ENCODE data around the gene CXXC4. TPM values are rescaled to one million over a fixed set of nuclear protein-coding genes. Genes with fewer than 3 reads are reported as not detected.

Gene CXXC4
- total RNA-seq, 3 donors from 2014 or later, result 0.03 to 0.05 TPM; not detected in 1

- peaks cover 58% of the 10 kb centered on the region for H3K27me3 Mint-ChIP-seq (ENCODE audit: low read depth)
- no peaks in the 10 kb centered on the region for H3K36me3 Mint-ChIP-seq (ENCODE audit: insufficient read depth)
- peaks cover 32% of the 10 kb centered on the region for H3K4me1 Mint-ChIP-seq (ENCODE audit: low read depth)
- ATAC-seq, result no peak
- H3K9me3 Mint-ChIP-seq, result no peaks in the 10 kb centered on the region
- no peak overlapping the region for H3K4me3 Mint-ChIP-seq
- no peak for DNase-seq
Observed at GRCh38 chr4:104494185-104494584, 509 bp downstream of the CXXC4 start.

- no peaks in the 10 kb centered on the region for H3K9me3 Mint-ChIP-seq
- no peak for ATAC-seq
- H3K36me3 Mint-ChIP-seq (ENCODE audit: insufficient read depth), result no peaks in the 10 kb centered on the region
- no peak overlapping the region for H3K4me3 Mint-ChIP-seq
- DNase-seq, result no peak
- peaks cover 61% of the 10 kb centered on the region for H3K27me3 Mint-ChIP-seq (ENCODE audit: low read depth)
- H3K4me1 Mint-ChIP-seq (ENCODE audit: low read depth), result peaks cover 32% of the 10 kb centered on the region
Observed at GRCh38 chr4:104493081-104493831, 1.4 kb downstream of the CXXC4 start.

GRCh38 chr4:104492183-104492771 is 2.4 kb downstream of the CXXC4 start:
- no peaks in the 10 kb centered on the region for H3K9me3 Mint-ChIP-seq
- DNase-seq (no peak), ATAC-seq (no peak)
- peaks cover 32% of the 10 kb centered on the region for H3K4me1 Mint-ChIP-seq (ENCODE audit: low read depth)
- no peaks in the 10 kb centered on the region for H3K36me3 Mint-ChIP-seq (ENCODE audit: insufficient read depth)
- peaks cover 66% of the 10 kb centered on the region for H3K27me3 Mint-ChIP-seq (ENCODE audit: low read depth)
- H3K4me3 Mint-ChIP-seq, result peak overlapping the region; percentile 65

GRCh38 chr4:104491481-104492182 is 3.1 kb downstream of the CXXC4 start:
- H3K36me3 Mint-ChIP-seq (ENCODE audit: insufficient read depth), result no peaks in the 10 kb centered on the region
- peaks cover 32% of the 10 kb centered on the region for H3K4me1 Mint-ChIP-seq (ENCODE audit: low read depth)
- no peaks in the 10 kb centered on the region for H3K9me3 Mint-ChIP-seq
- H3K4me3 Mint-ChIP-seq, result peak overlapping the region; percentile 65
- H3K27me3 Mint-ChIP-seq (ENCODE audit: low read depth), result peaks cover 70% of the 10 kb centered on the region
- ATAC-seq, result peak; percentile 39 to 52
- DNase-seq, result peak; percentile 20

- ATAC-seq, result peak; percentile 26 to 45
- peaks cover 32% of the 10 kb centered on the region for H3K4me1 Mint-ChIP-seq (ENCODE audit: low read depth)
- peak; percentile 41 for DNase-seq
- peak overlapping the region; percentile 74 for H3K4me3 Mint-ChIP-seq
- no peaks in the 10 kb centered on the region for H3K9me3 Mint-ChIP-seq
- peaks cover 70% of the 10 kb centered on the region for H3K27me3 Mint-ChIP-seq (ENCODE audit: low read depth)
- H3K36me3 Mint-ChIP-seq (ENCODE audit: insufficient read depth), result no peaks in the 10 kb centered on the region
Observed at GRCh38 chr4:104490770-104491480, 3.8 kb downstream of the CXXC4 start.

GRCh38 chr4:104490096-104490769 is 4.5 kb downstream of the CXXC4 start:
- DNase-seq (no peak), ATAC-seq (peak; percentile 23 to 35)
- H3K36me3 Mint-ChIP-seq (ENCODE audit: insufficient read depth), result no peaks in the 10 kb centered on the region
- H3K9me3 Mint-ChIP-seq, result no peaks in the 10 kb centered on the region
- H3K4me3 Mint-ChIP-seq, result peak overlapping the region; percentile 74
- peaks cover 26% of the 10 kb centered on the region for H3K4me1 Mint-ChIP-seq (ENCODE audit: low read depth)
- H3K27me3 Mint-ChIP-seq (ENCODE audit: low read depth), result peaks cover 64% of the 10 kb centered on the region

- H3K4me3 Mint-ChIP-seq, result no peak overlapping the region
- H3K36me3 Mint-ChIP-seq (ENCODE audit: insufficient read depth), result no peaks in the 10 kb centered on the region
- ATAC-seq (no peak), DNase-seq (no peak)
- no peaks in the 10 kb centered on the region for H3K9me3 Mint-ChIP-seq
- H3K27me3 Mint-ChIP-seq (ENCODE audit: low read depth), result peaks cover 62% of the 10 kb centered on the region
- H3K4me1 Mint-ChIP-seq (ENCODE audit: low read depth), result peaks cover 25% of the 10 kb centered on the region
Observed at GRCh38 chr4:104489731-104490095, 5.0 kb downstream of the CXXC4 start.

- Mint-ChIP-seq H3K36me3 (ENCODE audit: insufficient read depth) (no peaks in the 10 kb centered on the region), H3K27me3 (ENCODE audit: low read depth) (peaks cover 49% of the 10 kb centered on the region), H3K4me3 (no peak overlapping the region), H3K4me1 (ENCODE audit: low read depth) (peaks cover 22% of the 10 kb centered on the region), H3K9me3 (no peaks in the 10 kb centered on the region)
- ATAC-seq, result no peak
- no peak for DNase-seq
Observed at GRCh38 chr4:104488151-104488550, 6.5 kb downstream of the CXXC4 start.

- ATAC-seq, result no peak
- peaks cover 18% of the 10 kb centered on the region for H3K4me1 Mint-ChIP-seq (ENCODE audit: low read depth)
- no peak for DNase-seq
- H3K4me3 Mint-ChIP-seq, result no peak overlapping the region
- H3K36me3 Mint-ChIP-seq (ENCODE audit: insufficient read depth), result no peaks in the 10 kb centered on the region
- H3K9me3 Mint-ChIP-seq, result no peaks in the 10 kb centered on the region
- H3K27me3 Mint-ChIP-seq (ENCODE audit: low read depth), result peaks cover 39% of the 10 kb centered on the region
Observed at GRCh38 chr4:104486716-104487504, 7.8 kb downstream of the CXXC4 start.

- Mint-ChIP-seq H3K9me3 (no peaks in the 10 kb centered on the region), H3K27me3 (ENCODE audit: low read depth) (no peaks in the 10 kb centered on the region), H3K4me3 (no peak overlapping the region), H3K4me1 (ENCODE audit: low read depth) (no peaks in the 10 kb centered on the region), H3K36me3 (ENCODE audit: insufficient read depth) (no peaks in the 10 kb centered on the region)
- no peak for DNase-seq
- ATAC-seq, result no peak
Observed at GRCh38 chr4:104475652-104476051, 19.0 kb downstream of the CXXC4 start.

- H3K27me3 Mint-ChIP-seq (ENCODE audit: low read depth), result no peaks in the 10 kb centered on the region
- no peak overlapping the region for H3K4me3 Mint-ChIP-seq
- H3K9me3 Mint-ChIP-seq, result no peaks in the 10 kb centered on the region
- no peaks in the 10 kb centered on the region for H3K4me1 Mint-ChIP-seq (ENCODE audit: low read depth)
- no peaks in the 10 kb centered on the region for H3K36me3 Mint-ChIP-seq (ENCODE audit: insufficient read depth)
- ATAC-seq (no peak), DNase-seq (no peak)
Observed at GRCh38 chr4:104472766-104473165, 21.9 kb downstream of the CXXC4 start.

GRCh38 chr4:104470770-104471169 is 23.9 kb downstream of the CXXC4 start:
- Mint-ChIP-seq H3K4me1 (ENCODE audit: low read depth) (no peaks in the 10 kb centered on the region), H3K9me3 (no peaks in the 10 kb centered on the region)

GRCh38 chr4:104469794-104470193 is 24.9 kb downstream of the CXXC4 start:
- no peaks in the 10 kb centered on the region for H3K27me3 Mint-ChIP-seq (ENCODE audit: low read depth)
- H3K4me3 Mint-ChIP-seq, result no peak overlapping the region
- H3K9me3 Mint-ChIP-seq, result no peaks in the 10 kb centered on the region
- no peak for ATAC-seq
- H3K4me1 Mint-ChIP-seq (ENCODE audit: low read depth), result no peaks in the 10 kb centered on the region
- DNase-seq, result no peak
- no peaks in the 10 kb centered on the region for H3K36me3 Mint-ChIP-seq (ENCODE audit: insufficient read depth)

More at GRCh38 chr4:104470770-104471169, 23.9 kb downstream of the CXXC4 start:
- ATAC-seq, result no peak
- no peak for DNase-seq
- H3K36me3 Mint-ChIP-seq (ENCODE audit: insufficient read depth), result no peaks in the 10 kb centered on the region
- no peak overlapping the region for H3K4me3 Mint-ChIP-seq
- H3K27me3 Mint-ChIP-seq (ENCODE audit: low read depth), result no peaks in the 10 kb centered on the region

Measured in activated T-cell treated with anti-CD3 and anti-CD28 coated beads, Interleukin-2, amount 50 U/mL, for 4 hours (primary cell).